Stimulated activated CD4-positive, alpha-beta T cell treated with anti-CD3 and anti-CD28 coated beads, Interleukin-1b, Interleukin-23, amount 100 ng/mL, for 48 hours (primary cell): ENCODE results near the gene TBKBP1.

Experiments
- DNase-seq: peaks from one replicate; pipeline ENCODE4 v3.0.0-alpha.2; 2020

Gene TBKBP1, protein sequence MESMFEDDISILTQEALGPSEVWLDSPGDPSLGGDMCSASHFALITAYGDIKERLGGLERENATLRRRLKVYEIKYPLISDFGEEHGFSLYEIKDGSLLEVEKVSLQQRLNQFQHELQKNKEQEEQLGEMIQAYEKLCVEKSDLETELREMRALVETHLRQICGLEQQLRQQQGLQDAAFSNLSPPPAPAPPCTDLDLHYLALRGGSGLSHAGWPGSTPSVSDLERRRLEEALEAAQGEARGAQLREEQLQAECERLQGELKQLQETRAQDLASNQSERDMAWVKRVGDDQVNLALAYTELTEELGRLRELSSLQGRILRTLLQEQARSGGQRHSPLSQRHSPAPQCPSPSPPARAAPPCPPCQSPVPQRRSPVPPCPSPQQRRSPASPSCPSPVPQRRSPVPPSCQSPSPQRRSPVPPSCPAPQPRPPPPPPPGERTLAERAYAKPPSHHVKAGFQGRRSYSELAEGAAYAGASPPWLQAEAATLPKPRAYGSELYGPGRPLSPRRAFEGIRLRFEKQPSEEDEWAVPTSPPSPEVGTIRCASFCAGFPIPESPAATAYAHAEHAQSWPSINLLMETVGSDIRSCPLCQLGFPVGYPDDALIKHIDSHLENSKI

DNA sequence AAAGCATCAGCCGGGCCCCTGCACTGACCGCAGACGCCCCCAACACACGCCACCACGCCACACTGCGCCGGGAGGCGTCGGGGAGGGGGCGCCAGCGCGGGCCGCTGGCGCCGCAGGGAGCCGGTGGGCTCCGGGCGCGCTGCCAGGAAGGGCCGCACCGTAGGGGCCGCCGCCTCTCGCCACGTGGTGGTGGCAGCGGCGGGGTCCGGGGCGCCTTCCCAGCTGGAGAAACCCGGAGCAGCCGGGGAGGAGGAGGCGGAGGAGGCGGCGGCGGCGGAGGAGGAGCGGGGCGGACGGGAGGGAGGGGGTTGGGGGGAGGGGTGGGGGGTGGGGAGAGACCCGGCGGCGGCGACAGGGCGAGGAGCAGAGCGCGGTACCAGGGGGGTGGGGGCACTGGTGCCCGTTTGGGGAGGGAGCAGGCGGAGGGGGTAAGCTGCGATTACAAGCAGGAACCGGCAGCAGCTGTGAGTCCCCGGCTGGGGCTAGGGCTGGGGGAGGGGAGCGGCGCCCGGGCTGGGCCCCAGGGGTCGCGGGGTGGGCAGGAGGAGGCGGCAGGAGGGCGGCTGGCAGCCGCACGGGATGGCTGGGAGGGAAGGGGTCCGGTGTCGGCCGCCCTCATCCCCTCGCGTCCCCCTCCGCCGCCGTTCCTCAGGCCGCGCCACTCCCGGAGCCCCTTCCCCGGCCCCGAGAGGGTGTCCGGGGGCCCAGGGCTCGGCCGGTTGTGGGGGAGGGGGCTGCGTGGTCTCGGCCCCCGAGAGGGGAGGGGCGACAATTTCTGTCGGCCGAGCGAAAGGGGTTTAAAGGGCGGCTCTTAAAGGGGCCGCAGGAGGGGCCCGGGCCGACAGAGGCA, at the start of gene TBKBP1:
TBKBP1 (plus strand) TSS at position 431 of the 850 bp plus-strand sequence. CDS start 1,952 bp downstream, outside the sequence.
- peak; percentile 57 for DNase-seq

DNA sequence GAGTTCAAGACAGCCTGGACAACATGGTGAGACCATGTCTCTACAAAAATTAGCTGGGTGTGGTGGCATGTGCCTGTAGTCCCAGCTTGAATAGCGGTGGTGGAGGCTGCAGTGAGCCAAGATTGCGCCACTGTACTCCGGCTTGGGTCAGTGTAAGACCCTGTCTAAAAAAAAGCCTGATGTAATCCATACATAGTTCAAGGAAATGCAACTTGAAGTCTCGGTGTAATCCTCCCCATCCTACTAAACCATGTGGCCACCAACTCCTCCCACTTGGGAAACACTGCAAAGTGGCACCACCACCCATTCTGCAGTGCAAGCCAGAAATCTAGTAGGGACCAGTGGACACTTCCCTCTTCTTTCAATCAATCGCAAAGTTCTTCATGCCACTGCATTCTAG, 49.6 kb upstream of the TBKBP1 start:
- no peak for DNase-seq

DNA sequence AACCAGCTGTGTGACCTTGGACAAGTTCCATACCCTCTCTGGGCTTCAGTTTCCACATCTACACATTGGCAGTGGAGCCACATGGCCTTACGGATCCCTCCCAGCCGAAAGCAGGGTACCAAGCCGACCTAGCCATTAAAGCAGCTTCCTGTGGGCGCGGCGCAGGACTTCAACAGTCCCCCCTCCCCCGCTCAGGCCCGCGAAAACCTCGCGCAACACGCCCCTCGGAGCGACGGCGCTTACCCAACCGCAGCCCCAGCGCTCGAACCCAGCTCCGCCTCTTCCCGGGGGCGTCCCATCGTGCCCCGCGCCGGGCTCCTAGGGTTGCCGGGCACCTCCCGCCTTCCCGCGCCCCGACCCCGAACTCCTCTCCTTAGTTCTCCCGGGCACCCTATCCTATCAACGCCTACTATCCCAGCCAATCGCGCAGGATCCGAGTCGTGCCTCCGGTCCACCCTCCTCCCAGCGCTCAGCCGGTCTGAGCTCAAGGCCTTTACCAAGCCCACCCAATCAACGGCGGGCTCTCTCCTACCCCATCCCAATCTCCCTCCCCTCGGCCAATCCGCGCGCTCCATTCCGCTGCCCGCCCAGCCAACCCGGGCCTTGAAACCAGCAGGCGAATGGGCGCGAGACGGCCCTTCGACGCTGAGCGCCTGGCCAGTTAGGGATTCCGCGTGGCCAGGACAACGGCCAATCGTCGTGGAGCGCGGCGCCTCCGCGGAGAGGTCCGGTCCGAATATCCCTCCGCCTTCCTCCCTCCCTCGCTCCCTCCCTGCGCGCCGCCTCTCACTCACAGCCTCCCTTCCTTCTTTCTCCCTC, 44.6 kb upstream of the TBKBP1 start, which contains the start of gene KPNB1:
KPNB1 (plus strand) TSS at position 767 of the 819 bp plus-strand sequence. CDS start 326 bp downstream, outside the sequence.
- DNase-seq, result peak; percentile 100

DNA sequence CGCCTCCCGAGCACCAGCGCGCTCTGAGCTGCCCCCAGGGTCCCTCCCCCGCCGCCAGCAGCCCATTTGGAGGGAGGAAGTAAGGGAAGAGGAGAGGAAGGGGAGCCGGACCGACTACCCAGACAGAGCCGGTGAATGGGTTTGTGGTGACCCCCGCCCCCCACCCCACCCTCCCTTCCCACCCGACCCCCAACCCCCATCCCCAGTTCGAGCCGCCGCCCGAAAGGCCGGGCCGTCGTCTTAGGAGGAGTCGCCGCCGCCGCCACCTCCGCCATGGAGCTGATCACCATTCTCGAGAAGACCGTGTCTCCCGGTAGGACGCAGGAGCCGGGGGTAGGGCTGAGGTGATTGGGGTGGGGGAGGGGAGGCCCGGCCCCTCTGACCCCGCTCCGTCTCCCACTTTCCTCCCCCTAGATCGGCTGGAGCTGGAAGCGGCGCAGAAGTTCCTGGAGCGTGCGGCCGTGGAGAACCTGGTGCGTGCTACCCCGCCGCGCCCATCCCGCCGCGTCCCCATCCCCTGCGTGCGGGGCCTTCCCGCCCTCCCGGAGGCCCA, 43.9 kb upstream of the TBKBP1 start:
- DNase-seq, result no peak

DNA sequence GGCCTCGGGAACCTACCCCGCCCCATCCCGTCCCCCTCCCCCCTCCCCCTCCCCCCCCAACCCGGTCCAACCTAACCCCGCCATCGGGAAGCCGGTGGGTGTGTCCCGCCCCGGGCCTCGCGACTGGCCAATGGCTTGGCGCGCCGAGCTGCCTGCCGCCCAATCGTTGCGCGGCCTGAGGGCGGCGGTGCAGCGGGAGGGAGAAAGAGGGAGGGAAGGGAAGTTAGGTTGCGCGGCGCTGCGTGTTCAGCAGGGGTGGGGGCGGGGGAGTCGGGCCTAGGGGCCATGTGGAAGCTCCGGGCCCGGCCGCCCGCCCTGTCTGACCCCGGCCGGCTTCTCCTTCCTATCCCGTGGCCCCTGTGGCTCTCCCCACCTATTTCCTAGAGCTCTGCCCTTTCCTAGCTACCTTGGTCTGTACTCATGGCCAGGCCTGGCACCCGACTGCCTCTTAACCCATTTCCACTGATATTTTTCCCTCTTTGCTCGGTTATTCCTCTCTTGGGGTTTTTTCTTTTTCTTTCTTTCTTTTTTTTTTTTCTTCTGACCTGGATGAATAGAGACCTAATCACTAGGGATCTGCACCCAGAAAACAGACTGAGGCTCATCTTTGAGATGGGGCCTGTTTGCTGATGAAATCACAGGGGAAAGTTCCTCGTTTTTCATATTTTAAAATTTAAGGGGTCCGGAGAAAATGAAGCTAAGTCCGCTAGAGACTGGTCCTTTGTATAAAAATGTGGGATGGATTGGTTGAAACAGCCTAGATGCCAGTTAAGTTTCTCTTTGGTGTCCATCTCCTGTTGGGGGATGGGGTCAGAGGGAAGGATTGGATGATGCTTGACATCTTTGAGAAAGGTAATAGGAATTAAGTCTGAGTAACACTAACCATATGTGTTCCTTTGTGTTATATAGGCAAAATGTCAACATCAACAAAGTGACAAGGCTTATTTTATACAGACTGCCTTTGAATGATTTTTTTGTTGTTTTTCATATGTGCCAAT, 43.1 kb upstream of the TBKBP1 start:
- DNase-seq, result peak; percentile 97

DNA sequence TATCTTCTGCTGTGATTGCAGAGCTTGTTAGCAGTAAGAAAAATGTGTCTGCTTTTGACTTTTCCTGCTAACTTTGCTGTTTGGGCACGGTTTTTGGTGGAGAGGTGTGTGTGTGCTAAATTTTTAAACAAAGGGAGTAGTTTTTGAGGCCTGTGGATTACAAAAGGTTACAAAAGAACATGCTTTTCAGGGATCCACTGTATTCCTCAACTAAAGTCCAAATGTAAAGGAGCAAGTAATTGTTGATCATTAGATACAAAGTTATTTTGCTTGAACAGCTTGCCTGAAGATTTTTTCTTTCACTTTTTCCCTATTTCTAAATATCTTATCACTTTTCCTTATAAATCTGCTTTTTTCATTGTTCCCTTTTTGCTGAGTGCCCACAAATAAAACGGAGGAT, 42.3 kb upstream of the TBKBP1 start:
- DNase-seq, result no peak

DNA sequence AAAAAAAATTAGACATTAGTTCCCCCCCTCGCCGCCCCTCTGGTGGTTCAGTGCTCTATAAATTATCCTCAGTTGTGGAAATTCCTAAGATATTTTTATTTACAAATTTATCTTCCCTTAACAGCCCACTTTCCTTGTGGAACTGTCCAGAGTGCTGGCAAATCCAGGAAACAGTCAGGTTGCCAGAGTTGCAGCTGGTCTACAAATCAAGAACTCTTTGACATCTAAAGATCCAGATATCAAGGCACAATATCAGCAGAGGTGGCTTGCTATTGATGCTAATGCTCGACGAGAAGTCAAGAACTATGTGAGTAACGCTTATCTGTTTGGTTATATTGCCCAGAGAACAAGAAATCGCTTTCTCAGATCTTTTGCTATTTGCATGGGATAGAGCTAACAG, 41.4 kb upstream of the TBKBP1 start:
- no peak for DNase-seq

DNA sequence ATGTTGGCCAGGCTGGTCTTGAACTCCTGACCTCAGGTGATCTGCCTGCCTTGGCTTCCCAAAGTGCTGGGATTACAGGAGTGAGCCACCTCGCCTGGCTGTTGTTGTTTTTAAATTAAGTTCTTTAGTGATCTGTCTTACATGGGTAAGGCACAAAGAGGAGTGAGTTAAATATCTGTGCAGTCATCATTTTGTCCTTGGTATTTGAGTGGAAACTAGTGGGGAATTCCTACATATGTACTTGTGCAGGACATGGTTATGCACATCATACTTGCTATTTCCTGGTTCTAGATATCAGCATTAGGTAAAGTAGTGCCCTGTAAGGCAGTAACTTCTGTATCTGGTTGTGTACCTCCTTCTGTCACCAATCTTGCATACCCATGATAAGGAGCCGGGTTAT, 40.5 kb upstream of the TBKBP1 start:
- no peak for DNase-seq

DNA sequence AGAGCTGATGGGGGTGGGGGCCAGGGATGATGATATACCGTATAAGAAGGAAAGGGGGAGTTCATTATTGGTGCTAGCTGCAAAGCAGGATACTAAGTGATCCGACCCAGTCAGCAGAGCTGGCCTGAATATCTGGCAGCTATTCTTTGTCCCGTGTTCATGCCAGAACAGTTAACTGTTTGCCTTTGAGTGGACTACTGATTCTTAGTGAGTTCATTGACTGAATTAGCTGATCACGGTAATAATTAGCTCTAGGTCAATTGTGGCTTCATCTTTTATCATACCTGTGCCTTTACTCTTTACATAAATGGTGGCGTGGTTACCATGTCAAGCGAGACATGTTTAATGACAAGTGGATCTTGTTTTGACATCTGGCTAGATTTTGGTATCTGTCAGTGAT, 39.0 kb upstream of the TBKBP1 start:
- DNase-seq, result no peak

DNA sequence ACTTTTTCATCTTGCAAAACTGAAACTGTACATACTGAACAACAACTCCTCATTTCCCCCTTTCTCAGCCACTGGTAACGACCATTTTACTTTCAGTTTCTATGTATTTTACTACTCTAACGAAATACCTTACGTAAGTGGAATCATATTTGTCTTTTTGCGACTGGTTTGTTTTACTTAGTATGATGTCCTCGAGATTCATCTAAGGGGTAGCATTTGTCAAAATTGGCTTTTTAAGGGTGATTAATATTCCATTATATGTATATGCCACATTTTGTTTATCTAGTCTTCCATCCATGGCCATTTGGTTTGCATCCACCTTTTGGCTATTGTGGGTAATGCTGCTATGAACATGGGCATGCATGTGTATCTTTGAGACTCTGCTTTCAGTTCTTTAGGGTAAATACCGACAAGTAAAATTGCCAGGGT, 33.9 kb upstream of the TBKBP1 start:
- DNase-seq, result no peak

DNA sequence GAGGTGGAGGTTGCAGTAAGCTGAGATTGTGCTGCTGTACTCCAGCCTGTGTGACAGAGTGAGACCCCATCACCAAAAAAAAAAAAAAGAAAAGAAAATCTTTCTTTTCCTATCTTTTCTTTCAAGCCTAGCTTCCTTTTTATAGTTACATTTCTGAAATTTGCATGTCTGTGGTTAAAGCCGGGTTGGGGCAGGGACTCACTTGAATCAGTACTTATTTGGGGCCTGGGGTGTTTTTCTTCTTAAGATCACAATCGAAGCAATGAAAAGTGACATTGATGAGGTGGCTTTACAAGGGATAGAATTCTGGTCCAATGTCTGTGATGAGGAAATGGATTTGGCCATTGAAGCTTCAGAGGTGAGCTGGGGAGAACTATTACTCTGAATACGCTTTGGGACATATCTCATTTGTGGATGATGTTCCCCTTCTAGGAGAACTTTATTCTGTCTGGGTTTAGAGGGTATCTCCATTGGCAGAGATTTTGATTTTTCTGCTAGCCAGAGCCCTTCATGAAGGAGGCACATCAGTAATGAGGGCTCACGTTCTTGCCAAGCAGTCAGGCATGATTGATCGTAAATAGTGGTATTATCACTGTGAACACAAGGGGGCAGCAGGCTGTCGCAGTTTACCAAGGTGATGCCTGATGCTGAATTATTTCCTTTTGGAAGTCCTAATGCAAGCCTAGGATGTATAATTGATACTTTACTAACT, 29.9 kb upstream of the TBKBP1 start:
- DNase-seq, result peak; percentile 52

DNA sequence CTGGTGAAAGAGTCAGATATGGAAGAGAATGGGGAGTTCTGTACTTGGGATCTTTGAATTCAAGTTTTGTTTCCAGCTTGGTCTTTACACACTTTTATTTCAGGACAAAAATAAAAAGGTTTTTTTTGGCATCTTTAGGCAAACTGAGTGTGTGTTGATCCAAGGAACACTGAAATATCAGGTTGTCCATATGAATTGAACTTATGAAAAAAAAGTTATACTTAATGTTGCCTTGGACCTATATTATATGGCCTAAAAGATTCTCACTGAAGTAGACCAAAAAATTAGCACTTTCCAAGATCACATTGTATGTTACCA, 29.4 kb upstream of the TBKBP1 start:
- DNase-seq, result no peak

DNA sequence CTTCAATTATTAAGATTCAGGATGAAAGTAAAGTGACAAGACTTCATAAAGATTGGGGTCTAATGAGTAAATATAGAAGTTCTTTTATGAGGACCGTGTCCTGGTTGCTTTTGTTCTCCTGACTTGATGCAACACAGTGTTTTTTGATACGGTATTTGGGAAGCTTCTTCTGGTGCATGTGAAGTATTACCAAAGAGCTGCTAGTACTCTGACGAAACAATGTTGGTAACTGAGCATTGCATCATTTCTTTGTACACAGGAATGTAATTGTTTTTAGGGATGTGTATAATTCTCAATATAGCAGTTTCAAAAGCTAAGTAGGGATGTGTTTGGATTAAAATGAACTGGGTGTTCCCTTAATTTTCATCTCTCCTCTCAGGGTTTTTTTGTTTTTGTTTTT, 28.3 kb upstream of the TBKBP1 start:
- no peak for DNase-seq

DNA sequence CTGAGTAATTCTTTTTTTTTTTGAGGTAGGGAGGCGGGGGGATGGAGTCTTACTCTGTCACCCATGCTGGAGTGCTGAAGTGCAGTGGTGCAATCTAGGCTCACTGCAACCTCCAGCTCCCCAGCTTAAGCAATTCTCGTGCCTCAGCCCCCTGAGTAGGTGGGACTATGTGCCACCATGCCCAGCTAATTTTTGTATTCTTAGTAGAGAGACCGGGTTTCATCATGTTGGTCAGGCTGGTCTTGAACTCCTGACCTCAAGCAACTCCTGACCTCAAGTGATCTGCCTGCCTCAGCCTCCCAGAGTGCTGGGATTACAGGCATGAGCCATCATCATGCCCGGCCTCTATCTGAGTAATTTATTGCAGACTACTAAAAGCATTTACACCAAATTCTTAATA, 24.9 kb upstream of the TBKBP1 start:
- no peak for DNase-seq

DNA sequence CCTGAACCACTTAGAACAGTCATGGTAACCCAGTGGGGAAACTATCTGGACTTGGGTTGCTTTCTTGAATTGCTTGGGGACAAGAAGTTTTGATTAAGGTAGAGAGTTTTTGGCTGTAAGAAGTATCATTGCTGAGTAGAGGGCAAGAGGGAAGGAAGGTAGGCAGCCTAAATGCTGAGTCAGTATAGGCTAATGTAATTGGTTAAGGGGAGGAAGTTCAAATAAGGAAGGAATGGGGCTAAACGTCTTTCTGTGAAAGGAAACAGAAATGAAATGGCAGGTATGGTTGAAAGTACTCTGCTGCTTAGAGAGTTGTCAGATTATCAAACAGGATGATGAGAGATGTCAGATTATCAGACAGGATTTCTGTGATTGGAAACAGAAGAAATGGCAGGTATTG, 23.9 kb upstream of the TBKBP1 start:
- DNase-seq, result no peak

DNA sequence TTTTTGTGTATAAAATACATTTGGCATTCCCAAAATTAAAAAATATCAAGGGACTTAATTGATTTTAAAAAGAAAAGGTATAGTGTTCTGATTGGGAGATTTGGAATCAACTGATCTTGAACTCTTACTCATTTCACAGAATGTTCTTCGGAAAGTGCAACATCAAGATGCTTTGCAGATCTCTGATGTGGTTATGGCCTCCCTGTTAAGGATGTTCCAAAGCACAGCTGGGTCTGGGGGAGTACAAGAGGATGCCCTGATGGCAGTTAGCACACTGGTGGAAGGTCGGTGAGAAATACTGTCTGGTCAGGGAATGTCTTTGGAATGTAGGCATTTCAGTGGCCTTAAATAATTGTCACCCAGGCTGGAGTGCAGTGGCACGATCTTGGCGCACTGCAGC, 19.5 kb upstream of the TBKBP1 start:
- DNase-seq, result no peak

DNA sequence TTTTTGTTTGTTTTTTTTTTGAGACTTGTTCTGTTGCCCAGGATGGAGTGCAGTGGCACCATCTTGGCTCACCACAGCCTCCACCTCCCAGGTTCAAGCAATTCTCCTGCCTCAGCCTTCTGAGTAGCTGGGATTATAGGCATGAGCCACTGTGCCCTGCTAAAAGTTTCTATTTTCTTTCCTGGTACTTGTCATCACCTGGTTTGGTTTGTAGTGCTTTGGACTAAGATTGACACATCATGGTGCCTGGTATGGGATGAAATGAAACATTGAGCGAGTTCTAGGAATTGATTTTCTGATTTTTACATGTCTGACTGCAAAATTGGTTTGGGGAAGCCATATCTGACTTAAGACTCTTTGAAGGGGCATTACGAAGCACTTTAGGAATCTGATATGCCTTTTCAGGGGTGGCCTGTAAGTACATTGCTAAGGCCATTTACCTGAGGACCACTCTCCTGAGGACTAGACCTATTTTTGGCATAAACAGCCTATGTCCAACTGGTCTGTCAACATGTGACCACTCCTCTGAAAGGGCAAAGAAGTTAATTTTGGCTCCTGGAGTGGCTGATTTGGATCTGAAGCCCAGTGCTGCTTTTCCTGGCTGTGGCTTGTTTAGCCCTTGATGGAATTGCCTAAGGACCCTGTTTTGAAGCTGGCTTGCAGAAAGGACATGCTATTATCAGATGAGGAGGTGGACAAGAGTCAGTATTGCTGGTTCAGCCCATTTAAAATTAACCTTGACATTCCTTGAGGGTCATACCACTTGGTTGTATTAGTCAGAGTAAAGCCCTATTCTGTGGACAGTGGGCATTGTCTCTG, 18.4 kb upstream of the TBKBP1 start:
- DNase-seq, result no peak

DNA sequence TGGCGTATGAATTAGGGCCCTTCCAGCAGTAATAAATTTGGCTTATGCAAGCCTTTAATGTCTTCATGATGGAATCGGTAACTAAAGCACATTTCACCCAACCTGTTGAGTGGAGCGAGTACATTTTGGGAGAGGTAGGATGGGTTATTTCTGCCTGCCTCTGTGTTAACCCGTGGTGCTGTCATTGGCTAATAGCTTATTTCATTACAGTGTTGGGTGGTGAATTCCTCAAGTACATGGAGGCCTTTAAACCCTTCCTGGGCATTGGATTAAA, 17.8 kb upstream of the TBKBP1 start:
- no peak for DNase-seq

DNA sequence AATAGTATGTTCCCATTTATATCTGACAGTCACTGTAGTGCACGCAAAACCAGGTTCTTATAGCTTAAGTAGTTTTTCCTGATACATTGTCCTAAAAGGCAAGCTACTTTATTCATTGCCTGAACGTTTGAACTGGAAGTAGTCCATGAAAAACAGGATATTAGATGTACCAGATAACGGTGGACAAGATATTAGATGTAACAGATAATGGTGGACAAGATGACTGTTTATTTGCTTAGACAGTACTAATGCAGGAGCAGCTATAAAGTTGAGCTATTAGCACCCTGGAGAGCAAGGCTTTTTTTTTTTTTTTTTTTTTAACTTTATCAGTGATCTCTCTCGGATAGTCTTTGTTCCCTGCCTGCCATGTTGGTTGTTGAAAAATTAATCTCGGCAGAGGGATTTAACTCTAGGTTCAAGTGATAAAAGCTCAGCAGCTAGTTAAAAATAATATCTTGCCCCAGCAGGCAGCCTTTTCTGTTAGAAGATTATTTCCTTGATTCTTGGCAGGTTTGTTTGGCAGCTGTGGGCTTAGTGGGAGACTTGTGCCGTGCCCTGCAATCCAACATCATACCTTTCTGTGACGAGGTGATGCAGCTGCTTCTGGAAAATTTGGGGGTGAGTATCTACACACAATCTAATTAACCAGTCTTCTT, 17.3 kb upstream of the TBKBP1 start:
- DNase-seq, result no peak
